PC-3 (cell line): ENCODE data around the gene NCF4. TPM values are rescaled to one million over a fixed set of nuclear protein-coding genes. Genes with fewer than 3 reads are reported as not detected.
A peak's percentile ranks its signal among the peaks of the same experiment; 100 is the strongest.

Experiments
- ATAC-seq: fragments of 200-7000 bp; cut with Tn5 transposase; 2 replicates; pipeline ENCODE4 v1.9.1; 2020; ENCODE audit warnings: mild to moderate bottlenecking, moderate library complexity
- BruUV-seq: library from RNA; stranded (reverse); fragments of 400-500 nt; replicated peaks from 2 replicates; lab custom pipeline; 2021; lab: Mats Ljungman, UMichigan
- CTCF ChIA-PET: fragments of 300-600 bp; sonication (Branson Sonifier 250); formaldehyde crosslinking; loops from one replicate; lab custom pipeline; 2022; ENCODE audit warnings: antibody characterized with exemption; lab: Charles Lee
- POLR2A ChIA-PET: fragments of 300-600 bp; sonication (Branson Sonifier 250); formaldehyde crosslinking; loops from one replicate; lab custom pipeline; 2022; ENCODE audit warnings: antibody characterized with exemption; ENCODE audit not compliant: unreplicated experiment; lab: Charles Lee
- DNase-seq: peaks from one replicate; pipeline ENCODE4 v3.0.0-alpha.2; 2015
- H2AFZ ChIP-seq: fragments of 300-600 bp; sonication (generic); 2 replicates; pipeline ENCODE4 v1.6.0; 2016; ENCODE audit warnings: antibody characterized with exemption, low read length
- H3F3A ChIP-seq: fragments of 300-600 bp; sonication (generic); one replicate; pipeline ENCODE4 v1.6.0; 2017; ENCODE audit warnings: antibody characterized with exemption, low read length, control low read depth, mild to moderate bottlenecking; ENCODE audit not compliant: unreplicated experiment
- H3K27ac ChIP-seq: fragments of 300-600 bp; sonication (generic); 2 replicates; pipeline ENCODE4 v1.5.1; 2016; ENCODE audit warnings: mild to moderate bottlenecking, low read length
- H3K27me3 ChIP-seq: fragments of 300-600 bp; sonication (generic); 2 replicates; pipeline ENCODE4 v1.6.1; 2016; ENCODE audit warnings: low read length, mixed read lengths
- H3K36me3 ChIP-seq: fragments of 300-600 bp; sonication (generic); 2 replicates; pipeline ENCODE4 v1.6.1; 2016; ENCODE audit warnings: low read depth, mixed run types, low read length, mixed read lengths
- H3K4me1 ChIP-seq: fragments of 300-600 bp; sonication (generic); 2 replicates; pipeline ENCODE4 v1.5.1; 2016; ENCODE audit warnings: low read length; ENCODE audit not compliant: insufficient read depth
- H3K4me2 ChIP-seq: fragments of 300-600 bp; sonication (generic); 2 replicates; pipeline ENCODE4 v1.6.0; 2016; ENCODE audit warnings: low read length
- H3K4me3 ChIP-seq: fragments of 300-600 bp; sonication (generic); 2 replicates; pipeline ENCODE4 v1.5.1; 2016; ENCODE audit warnings: mild to moderate bottlenecking, low read length, mixed read lengths
- H3K79me2 ChIP-seq: fragments of 300-600 bp; sonication (generic); 2 replicates; pipeline ENCODE4 v1.6.1; 2017; ENCODE audit warnings: low read length, mixed read lengths
- H3K9ac ChIP-seq: fragments of 300-600 bp; sonication (generic); 2 replicates; pipeline ENCODE4 v1.6.0; 2016; ENCODE audit warnings: mild to moderate bottlenecking, low read length
- H3K9me2 ChIP-seq: fragments of 300-600 bp; sonication (generic); replicated peaks from 2 replicates; pipeline ENCODE4 v1.6.1; 2016; ENCODE audit warnings: mixed run types, low read length, mixed read lengths
- H3K9me3 ChIP-seq: fragments of 300-600 bp; sonication (generic); 2 replicates; pipeline ENCODE4 v1.6.1; 2016; ENCODE audit warnings: low read length, mixed read lengths
- H4K20me1 ChIP-seq: fragments of 300-600 bp; sonication (generic); 2 replicates; pipeline ENCODE4 v1.6.1; 2016; ENCODE audit warnings: low read length, mixed read lengths
- CTCF ChIP-seq: fragments of 300-600 bp; sonication (generic); conservative IDR thresholded peaks from 2 replicates; pipeline ENCODE4 v1.5.1; 2017; ENCODE audit warnings: antibody characterized with exemption, low read depth, mild to moderate bottlenecking, low read length
- EZH2 ChIP-seq: fragments of 300-600 bp; sonication (generic); IDR thresholded peaks from one replicate; pipeline ENCODE4 v1.6.1; 2017; ENCODE audit warnings: antibody characterized with exemption, mild to moderate bottlenecking, low read length; ENCODE audit not compliant: unreplicated experiment
- EZH2phosphoT487 ChIP-seq: fragments of 300-600 bp; sonication (generic); IDR thresholded peaks from 2 replicates; pipeline ENCODE4 v1.6.1; 2018; ENCODE audit warnings: mild to moderate bottlenecking, antibody characterized with exemption, low read length, borderline replicate concordance
- intact Hi-C: fragments of 100-400 bp; cut with micrococcal nuclease; formaldehyde crosslinking; loops from 2 replicates; pipeline ENCODE4 v1.9.0; 2023
- total RNA-seq: library from RNA; depleted of rRNA; stranded (reverse); fragments of >200 nt; gene quantifications from 2 replicates; pipeline ENCODE4 v1.2.3, GENCODE V29; 2014

NCF4 gene
- total RNA-seq, 1 experiment from 2014 or later: 0.47 TPM

- no peak for DNase-seq
- Histone ChIP-seq H4K20me1 (no peaks in the 10 kb centered on the region), H3K4me1 (no peaks in the 10 kb centered on the region), H3K9me2 (no peaks in the 10 kb centered on the region), H3F3A (no peaks in the 10 kb centered on the region), H3K9me3 (no peaks in the 10 kb centered on the region), H3K36me3 (no peaks in the 10 kb centered on the region), H3K4me2 (no peak overlapping the region), H2AFZ (no peak overlapping the region), H3K79me2 (no peaks in the 10 kb centered on the region), H3K27ac (no peak overlapping the region), H3K9ac (no peak overlapping the region), H3K27me3 (no peaks in the 10 kb centered on the region), H3K4me3 (no peak overlapping the region)
- TF ChIP-seq CTCF: no peak
- TF ChIP-seq EZH2: no peak
- no peak for TF ChIP-seq EZH2phosphoT487
- no TSS peak for BruUV-seq
- intact Hi-C loops: no loop called here
- no peak for ATAC-seq
- POLR2A ChIA-PET: no interaction called here
- CTCF ChIA-PET: no interaction called here
Observed at GRCh38 chr22:36833073-36833472, 27.7 kb upstream of the NCF4 start.

DNA sequence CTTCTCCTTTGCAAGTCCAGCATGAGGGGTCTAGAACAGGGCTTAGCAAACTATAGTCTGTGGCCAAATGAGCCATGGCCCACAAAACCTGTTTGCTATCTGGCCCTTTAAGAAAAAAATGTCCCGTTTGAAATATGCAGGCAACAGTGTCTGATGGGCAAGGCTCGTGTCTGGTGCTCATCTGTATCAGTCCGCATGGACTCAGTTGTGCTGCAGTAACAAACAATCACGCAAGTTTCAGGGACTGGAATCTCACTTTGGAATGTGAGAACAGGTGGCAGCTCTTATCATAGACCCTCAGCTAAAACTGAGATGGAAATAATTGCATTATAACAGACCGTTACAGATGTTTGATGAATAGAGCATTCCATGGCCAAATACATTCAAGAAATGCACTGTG, 24.9 kb upstream of the NCF4 start:
- no peaks in the 10 kb centered on the region for H4K20me1 ChIP-seq
- DNase-seq: no peak
- TF ChIP-seq EZH2 (no peak), CTCF (no peak), EZH2phosphoT487 (no peak)
- peaks cover 22% of the 10 kb centered on the region for H3K4me1 ChIP-seq
- ChIA-PET POLR2A (no interaction called here), CTCF (no interaction called here)
- no peaks in the 10 kb centered on the region for H3K9me3 ChIP-seq
- no peaks in the 10 kb centered on the region for H3K79me2 ChIP-seq
- no peak overlapping the region for H3K4me2 ChIP-seq
- no peak overlapping the region for H3K9ac ChIP-seq
- BruUV-seq: no TSS peak
- no peak for ATAC-seq
- H3K4me3 ChIP-seq: no peak overlapping the region
- H3K36me3 ChIP-seq: no peaks in the 10 kb centered on the region
- H3F3A ChIP-seq: no peaks in the 10 kb centered on the region
- intact Hi-C loops: no loop called here
- no peak overlapping the region for H2AFZ ChIP-seq
- no peaks in the 10 kb centered on the region for H3K27me3 ChIP-seq
- no peaks in the 10 kb centered on the region for H3K9me2 ChIP-seq
- no peak overlapping the region for H3K27ac ChIP-seq

DNA sequence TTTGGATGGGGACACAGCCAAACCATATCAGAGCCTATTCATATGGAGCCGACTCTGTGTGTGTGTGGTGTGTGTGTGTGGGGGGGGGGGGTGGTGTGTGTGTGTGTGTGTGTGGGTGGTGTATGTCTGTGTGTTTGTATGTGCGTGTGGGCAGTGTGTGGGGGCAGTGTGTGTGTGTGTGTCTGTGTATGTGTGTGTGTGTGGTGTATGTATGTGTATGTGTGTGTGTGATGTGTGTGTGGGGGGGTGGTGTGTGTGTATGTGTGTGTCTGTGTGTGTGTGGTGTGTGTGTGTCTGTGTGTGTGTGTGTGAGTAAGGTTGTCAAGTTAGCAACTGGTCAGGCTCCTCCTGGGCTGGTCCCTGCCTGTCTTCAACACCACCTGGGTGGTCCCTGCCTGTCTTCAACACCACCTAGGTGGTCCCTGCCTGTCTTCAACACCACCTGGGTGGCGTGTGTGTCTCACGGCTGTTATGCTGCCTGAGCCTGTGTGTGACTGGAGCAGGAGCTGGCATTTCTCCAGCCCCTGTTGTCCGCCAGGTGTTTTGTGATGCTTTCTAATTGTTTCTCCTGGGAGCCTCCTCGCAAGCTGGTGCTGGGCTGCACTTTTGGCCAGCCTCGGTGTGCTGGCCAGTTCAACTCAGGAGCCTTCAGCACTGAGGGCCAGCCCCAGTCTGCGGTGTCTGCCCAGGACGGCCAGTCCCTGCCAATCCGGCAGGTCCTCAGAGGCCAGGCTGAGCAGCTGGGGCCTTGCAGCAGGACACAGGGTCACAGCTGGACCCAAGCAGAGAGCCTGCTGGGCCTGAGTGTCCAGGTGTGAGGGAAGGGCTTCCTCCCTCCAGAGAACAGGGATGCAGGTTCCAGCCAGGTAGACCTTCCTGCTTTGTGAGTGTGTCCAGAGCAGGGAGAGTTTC, 22.4 kb upstream of the NCF4 start:
- H3K79me2 ChIP-seq: no peaks in the 10 kb centered on the region
- ChIA-PET CTCF (no interaction called here), POLR2A (interaction anchor here (0.6 kb wide), 1 partner anchor 62 kb away, joined by 3 read pairs; the partner anchor contains the start of gene IFT27)
- no peak overlapping the region for H2AFZ ChIP-seq
- H3K27ac ChIP-seq: 0 out of 2 replicates have a peak overlapping the region, but pooled peaks have one; percentile 4
- H3K9me2 ChIP-seq: no peaks in the 10 kb centered on the region
- intact Hi-C loops: no loop called here
- H3K36me3 ChIP-seq: no peaks in the 10 kb centered on the region
- no peaks in the 10 kb centered on the region for H4K20me1 ChIP-seq
- H3K27me3 ChIP-seq: no peaks in the 10 kb centered on the region
- no peaks in the 10 kb centered on the region for H3F3A ChIP-seq
- H3K4me1 ChIP-seq: peaks cover 22% of the 10 kb centered on the region
- BruUV-seq: no TSS peak
- H3K9ac ChIP-seq: no peak overlapping the region
- ATAC-seq (no peak), DNase-seq (no peak)
- no peaks in the 10 kb centered on the region for H3K9me3 ChIP-seq
- H3K4me2 ChIP-seq: no peak overlapping the region
- no peak overlapping the region for H3K4me3 ChIP-seq
- no peak for TF ChIP-seq CTCF
- TF ChIP-seq EZH2: no peak
- no peak for TF ChIP-seq EZH2phosphoT487
